ENCODE measurements around the gene CCN2.
"Not testable (repeated sequence)": the region's sequence is repeated elsewhere in the genome, so short reads cannot be mapped to it uniquely, and the experiment has no call there.

The CCN2 gene

DNA sequence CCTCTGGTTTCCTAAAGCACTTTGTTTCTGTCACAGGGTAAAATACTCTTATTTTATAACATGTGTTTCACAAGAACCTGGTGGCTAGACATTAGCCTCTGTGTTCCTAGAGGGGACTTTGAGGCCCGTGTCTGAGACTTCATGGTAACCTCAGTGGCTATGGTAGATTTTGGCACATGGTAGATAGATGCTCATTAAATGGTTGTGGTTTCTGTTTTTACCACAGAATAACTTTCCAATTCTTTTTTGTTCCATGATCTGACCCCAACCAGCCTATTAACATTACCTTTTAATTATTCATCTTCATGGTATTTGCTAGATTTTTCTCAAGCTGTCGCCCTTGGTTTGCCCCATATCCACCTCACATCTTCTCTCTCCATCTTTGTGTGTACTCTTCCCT, 34.3 kb downstream of the CCN2 start:
- in situ Hi-C loops (cut with MboI; ENCODE audit: low pct_unique_long_range_greater_than_20kb, low sequenced_read_pairs), result loop anchor here (25.0 kb wide), 1 partner anchor 230 kb away; no protein-coding TSS in a partner anchor
- DNase-seq, result no peak

DNA sequence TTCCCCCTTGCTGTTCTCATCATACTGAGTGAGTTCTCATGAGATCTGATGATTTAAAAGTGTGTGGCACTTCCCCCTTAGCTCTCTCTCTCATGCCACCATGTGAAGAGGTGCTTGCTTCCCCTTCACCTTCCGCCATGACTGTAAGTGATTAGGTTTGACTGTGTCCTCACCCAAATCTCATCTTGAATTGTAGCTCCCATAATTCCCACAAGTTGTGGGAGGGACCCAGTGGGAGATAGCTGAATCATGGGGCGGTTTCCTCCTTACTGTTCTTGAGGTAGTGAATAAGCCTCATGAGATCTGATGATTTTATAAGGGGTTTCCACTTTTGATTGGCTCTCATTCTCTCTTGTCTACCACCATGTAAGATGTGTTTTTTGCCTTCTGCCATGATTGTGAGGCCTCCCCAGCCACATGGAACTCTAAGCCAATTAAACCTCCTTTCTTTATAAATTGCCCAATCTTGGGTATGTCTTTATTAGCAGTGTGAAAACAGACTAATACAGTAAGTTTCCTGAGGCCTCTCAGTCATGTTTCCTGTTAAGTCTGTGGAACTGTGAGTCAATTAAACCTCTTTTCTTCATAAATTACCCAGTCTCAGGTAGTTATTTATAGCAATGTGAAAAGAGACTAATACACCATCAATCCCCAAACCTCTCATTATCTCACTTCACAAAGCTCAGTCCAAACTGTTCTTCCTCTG, 34.9 kb downstream of the CCN2 start:
- in situ Hi-C loops (cut with MboI; ENCODE audit: low pct_unique_long_range_greater_than_20kb, low sequenced_read_pairs), result loop anchor here (25.0 kb wide), 1 partner anchor 229 kb away; no protein-coding TSS in a partner anchor

DNA sequence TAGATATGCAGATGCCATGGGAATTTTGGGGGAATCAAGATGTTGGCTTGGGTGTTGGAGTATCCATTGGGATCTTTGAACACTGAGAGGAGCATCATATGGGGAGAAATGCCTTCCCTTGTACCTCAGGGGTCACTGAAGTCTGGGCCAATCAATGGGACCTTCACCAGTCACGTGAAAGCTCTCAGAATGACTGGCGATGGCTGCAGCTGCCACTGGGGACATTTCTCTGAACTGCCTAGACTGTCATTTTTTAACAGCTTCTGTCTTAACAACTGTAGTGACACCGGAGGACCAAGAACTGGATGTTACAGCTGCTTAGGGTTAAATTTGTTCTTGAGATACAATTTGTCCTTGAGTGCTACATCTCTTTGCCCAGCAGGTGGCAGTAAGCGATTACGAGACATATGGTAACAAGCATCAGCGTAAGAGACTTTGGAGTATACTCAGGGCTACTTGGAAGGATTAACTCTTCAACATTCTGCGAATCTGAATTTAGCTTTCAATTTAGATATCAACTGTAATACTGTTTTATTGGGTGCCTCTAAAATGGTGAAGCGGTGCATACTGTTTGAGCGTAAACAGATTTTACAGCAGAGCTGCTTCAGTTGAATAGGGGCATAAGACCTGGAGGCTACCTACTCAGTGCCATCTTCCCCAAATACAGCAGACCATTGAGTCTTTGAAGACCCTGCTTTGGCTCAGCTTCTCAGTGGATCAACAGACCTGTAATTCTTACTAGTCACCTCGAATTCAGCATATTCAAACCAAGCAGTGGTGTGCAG, 36.0 kb downstream of the CCN2 start:
- in situ Hi-C loops (cut with MboI; ENCODE audit: low pct_unique_long_range_greater_than_20kb, low sequenced_read_pairs), result loop anchor here (25.0 kb wide), 1 partner anchor 228 kb away; no protein-coding TSS in a partner anchor
- DNase-seq, result peak; percentile 68

More for the DNA sequence above, 34.9 kb downstream of the CCN2 start:
- DNase-seq, result not testable (repeated sequence)

DNA sequence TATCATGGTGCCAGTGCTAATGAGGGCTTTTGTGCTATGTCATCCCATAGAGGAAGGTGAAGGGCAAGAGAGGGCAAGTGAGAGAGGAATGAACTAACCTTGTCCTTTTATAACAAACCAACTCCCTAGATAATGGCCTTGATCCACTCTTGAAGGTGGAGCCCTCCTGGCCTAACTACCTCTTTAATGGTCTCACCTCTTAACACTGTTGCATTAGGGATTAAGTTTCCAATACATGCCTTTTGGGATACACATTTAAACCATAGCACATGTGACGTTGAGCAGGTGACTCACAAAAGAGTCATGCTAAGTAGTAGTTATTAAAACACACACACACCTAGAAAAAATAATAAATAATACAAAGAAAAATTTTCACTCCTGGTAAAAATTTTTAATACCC, 36.9 kb downstream of the CCN2 start:
- in situ Hi-C loops (cut with MboI; ENCODE audit: low pct_unique_long_range_greater_than_20kb, low sequenced_read_pairs), result loop anchor here (25.0 kb wide), 1 partner anchor 227 kb away; no protein-coding TSS in a partner anchor
- DNase-seq, result no peak

DNA sequence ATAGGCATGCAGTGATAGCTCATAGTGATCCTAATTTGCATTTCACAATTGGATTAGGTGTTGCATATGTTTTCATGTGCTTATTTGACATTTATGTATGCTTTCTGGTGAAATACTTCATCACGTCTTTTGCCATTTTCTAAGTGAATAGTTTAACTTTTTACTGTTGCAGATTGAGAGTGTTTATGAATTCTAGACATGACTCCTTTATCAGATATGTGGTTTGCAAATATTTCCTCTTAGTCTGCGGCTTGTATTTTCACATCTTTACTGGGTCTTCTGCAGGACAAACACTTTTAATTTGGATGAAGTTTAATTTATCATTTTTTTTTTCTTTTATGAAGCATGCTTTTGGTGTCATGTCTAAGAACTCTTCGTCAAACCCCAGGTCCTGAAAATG, 39.2 kb downstream of the CCN2 start:
- in situ Hi-C loops (cut with MboI; ENCODE audit: low pct_unique_long_range_greater_than_20kb, low sequenced_read_pairs), result loop anchor here (25.0 kb wide), 1 partner anchor 225 kb away; no protein-coding TSS in a partner anchor
- DNase-seq, result no peak

DNA sequence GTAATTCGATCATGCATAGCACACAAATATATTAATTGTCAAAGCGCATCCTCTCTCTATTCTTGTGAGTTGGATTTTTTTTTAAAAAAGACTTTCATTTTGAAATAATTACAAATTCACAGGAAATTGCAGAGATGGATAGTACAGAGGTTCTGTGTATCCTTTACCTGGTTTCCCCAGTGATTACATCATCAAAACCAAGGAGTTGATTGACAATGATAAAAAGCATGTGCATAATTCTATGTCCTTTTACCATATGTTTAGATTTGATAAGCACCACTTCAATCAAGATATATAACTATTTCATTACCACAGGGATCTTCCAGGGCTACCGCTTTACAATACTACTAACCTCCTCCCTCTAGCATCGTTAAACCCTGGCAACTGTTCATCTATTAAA, 40.2 kb downstream of the CCN2 start:
- in situ Hi-C loops (cut with MboI; ENCODE audit: low pct_unique_long_range_greater_than_20kb, low sequenced_read_pairs), result loop anchor here (25.0 kb wide), 1 partner anchor 224 kb away; no protein-coding TSS in a partner anchor
- no peak for DNase-seq

DNA sequence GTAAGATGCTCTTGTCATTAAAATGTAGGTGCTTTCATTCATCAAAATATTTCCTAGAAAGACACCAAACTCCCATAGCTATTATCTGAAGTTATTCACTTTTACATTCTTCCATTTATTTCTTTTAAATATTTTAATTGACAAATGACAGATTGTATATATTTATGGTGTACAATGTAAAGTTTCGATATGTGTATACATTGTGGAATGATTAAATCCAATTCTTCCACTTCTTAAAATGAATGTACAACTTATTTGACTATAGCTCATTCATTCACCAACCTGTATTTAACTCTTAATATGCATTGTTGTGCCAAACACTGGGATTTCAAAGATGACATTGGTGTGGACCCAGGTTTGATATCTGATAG, 41.0 kb downstream of the CCN2 start:
- in situ Hi-C loops (cut with MboI; ENCODE audit: low pct_unique_long_range_greater_than_20kb, low sequenced_read_pairs), result loop anchor here (25.0 kb wide), 1 partner anchor 223 kb away; no protein-coding TSS in a partner anchor
- no peak for DNase-seq

DNA sequence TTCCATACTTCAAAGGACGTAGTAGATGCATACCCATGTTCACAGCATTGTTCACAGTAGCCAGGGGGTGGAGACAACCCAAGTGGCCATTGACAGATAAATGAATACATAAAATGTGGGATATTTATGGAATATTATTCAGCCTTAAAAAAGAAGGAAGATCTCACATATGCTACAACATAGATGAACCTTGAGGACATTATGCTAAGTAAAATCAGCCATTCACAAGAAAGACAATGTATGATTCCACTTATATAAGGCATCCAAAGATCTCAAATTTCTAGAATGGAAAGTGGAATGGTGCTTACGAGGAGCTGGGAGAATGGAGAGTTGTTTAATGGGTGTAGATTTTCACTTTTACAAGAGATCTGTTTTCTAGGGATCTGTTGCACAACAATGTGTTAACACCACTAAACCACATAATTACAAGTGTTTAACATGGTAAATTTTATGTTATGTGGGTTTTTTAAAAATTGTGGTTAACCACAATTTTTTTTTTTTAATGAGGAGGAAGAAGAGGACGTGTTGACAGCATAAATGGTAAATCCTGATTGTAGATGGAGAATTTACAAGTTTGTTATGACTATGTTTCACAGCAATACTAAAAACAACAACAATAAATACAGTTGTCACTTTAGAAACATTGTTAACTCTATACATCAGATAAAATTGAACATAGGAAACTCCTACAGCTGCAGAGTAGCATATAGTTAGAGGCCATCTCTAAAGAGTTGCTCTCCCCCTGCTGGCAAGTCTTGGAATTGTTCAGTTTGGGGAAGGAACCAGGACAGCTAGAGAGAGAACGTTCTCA, 41.6 kb downstream of the CCN2 start:
- in situ Hi-C loops (cut with MboI; ENCODE audit: low pct_unique_long_range_greater_than_20kb, low sequenced_read_pairs), result loop anchor here (25.0 kb wide), 1 partner anchor 222 kb away; no protein-coding TSS in a partner anchor
- DNase-seq, result peak; percentile 68

DNA sequence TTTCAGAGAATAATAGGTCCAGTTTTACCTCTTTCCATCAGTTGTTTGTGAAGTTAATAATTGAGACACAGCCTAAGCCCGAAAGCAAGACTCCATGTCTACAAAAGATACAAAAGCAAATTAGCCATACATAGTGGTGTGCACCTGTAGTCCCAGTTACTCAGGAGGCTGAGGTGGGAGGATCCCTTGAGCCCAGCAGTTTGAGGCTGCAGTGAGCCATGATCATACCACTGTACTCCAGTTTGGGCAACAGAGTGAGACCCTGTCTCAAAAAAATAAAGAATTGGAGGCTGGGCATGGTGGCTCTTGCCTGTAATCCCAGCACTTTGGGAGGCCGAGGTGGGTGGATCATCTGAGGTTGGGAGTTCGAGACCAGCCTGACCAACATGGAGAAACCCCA, 42.4 kb downstream of the CCN2 start:
- not testable (repeated sequence) for DNase-seq
- in situ Hi-C loops (cut with MboI; ENCODE audit: low pct_unique_long_range_greater_than_20kb, low sequenced_read_pairs), result loop anchor here (25.0 kb wide), 1 partner anchor 221 kb away; no protein-coding TSS in a partner anchor

DNA sequence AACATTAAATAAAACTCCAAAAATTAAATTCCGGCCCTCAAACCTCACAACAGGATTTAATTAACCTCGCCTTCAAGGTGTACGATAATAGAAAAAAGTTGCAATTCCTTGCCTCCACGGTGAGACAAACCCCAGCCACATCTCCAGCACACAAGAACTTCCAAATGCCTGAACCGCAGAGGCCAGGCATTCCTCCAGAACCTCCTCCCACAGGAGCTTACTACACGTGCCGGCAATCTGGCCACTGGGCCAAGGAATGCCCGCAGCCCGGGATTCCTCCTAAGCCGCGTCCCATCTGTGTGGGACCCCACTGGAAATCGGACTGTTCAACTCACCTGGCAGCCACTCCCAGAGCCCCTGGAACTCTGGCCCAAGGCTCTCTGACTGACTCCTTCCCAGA, 47.4 kb downstream of the CCN2 start:
- not testable (repeated sequence) for DNase-seq
- in situ Hi-C loops (cut with MboI; ENCODE audit: low pct_unique_long_range_greater_than_20kb, low sequenced_read_pairs), result loop anchor here (25.0 kb wide), 1 partner anchor 216 kb away; no protein-coding TSS in a partner anchor

DNA sequence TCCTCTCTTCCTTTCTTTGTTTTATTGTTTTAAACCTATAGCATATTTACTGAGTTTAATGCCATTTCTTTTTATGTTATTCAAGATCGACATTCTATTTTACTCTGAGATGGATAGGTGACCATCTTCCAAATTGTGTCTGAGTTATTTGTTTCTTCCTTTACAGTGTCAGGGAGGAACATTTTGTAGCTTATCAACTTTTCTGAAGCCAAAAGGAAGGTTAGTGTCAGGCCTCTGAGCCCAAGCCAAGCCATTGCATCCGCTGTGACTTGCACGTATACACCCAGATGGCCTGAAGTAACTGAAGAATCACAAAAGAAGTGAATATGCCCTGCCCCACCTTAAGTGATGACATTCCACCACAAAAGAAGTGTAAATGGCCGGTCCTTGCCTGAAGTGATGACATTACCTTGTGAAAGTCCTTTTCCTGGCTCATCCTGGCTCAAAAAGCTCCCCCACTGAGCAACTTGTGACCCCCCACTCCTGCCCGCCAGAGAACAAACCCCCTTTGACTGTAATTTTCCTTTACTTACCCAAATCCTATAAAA, 49.8 kb downstream of the CCN2 start:
- in situ Hi-C loops (cut with MboI; ENCODE audit: low pct_unique_long_range_greater_than_20kb, low sequenced_read_pairs), result loop anchor here (25.0 kb wide), 1 partner anchor 214 kb away; no protein-coding TSS in a partner anchor
- DNase-seq, result not testable (repeated sequence)

DNA sequence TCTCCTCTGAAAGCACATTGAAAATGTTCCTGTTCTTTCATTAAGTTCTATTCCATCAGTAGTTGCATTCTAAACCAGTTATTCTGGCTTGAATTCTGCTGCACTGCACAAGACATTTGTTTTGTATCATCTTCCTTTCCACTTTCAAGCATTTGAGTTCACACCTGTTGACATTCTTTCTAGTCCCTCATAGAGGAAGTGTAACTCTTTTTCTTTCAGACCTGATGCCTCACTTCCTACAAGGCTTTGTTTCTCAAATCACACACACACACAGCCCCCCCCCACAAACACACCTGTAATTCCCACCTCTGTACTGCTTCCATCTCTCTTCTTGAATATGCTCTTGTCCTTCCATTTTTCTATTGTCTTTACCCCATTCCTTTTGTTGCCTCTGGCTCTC, 50.9 kb downstream of the CCN2 start:
- DNase-seq, result no peak
- in situ Hi-C loops (cut with MboI; ENCODE audit: low pct_unique_long_range_greater_than_20kb, low sequenced_read_pairs), result loop anchor here (25.0 kb wide), 1 partner anchor 213 kb away; no protein-coding TSS in a partner anchor

DNA sequence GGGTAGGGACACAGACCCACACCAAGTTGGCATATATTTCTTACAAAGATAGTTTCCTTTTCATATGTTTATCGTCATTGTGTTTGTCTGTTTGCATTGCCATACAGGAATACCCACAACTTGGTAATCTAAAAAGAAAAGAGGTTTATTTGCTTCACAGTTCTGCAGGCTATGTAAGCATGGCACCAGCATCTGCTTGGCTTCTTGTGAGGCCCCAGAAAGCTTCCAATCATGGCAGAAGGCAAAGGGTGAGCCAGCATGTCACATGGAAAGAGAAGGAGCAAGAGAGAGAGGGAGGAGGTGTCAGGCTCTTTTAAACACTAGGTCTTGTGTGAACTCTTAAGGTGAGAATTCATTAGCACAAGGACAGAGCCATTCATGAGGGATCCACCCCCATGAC, 52.5 kb downstream of the CCN2 start:
- in situ Hi-C loops (cut with MboI; ENCODE audit: low pct_unique_long_range_greater_than_20kb, low sequenced_read_pairs), result no loop called here
- no peak for DNase-seq

All from KBM-7 (cell line).